Gastrocnemius medialis (tissue), 4 donors: ENCODE measurements around the gene FAM163B.

Source experiments
- CTCF ChIP-seq, 5 experiments: fragments of 450-650 bp in 3 of 5; fragments of 200-600 bp in 2 of 5; sonication (generic) in 2 of 5; IDR thresholded peaks in 4 of 5; conservative IDR thresholded peaks in 1 of 5; 1 replicate in 4 of 5; 2 replicates in 1 of 5; pipeline ENCODE4 v1.5.1; 2016 to 2019; ENCODE audit warnings: antibody characterized with exemption in 5 of 5, mild to moderate bottlenecking in 3 of 5, moderate library complexity in 3 of 5
- POLR2A ChIP-seq, 2 donors: fragments of 450-650 bp; IDR thresholded peaks; one replicate each; pipeline ENCODE4 v1.6.1; 2017; ENCODE audit warnings: antibody characterized with exemption in 2 of 2, mild to moderate bottlenecking in 2 of 2, moderate library complexity in 2 of 2

- TF ChIP-seq CTCF (IDR thresholded peaks at IDR 0.05 in 4 of 5, conservative IDR thresholded peaks at IDR 0.05 in 1 of 5), result no peak
- TF ChIP-seq POLR2A (IDR thresholded peaks at IDR 0.05), result no peak
Measured at GRCh38 chr9:133605856-133606707, 3.1 kb downstream of the FAM163B start.
